Tibial nerve (tissue), 4 donors: ENCODE measurements around the gene ZFAND6. TPM values are rescaled to one million over a fixed set of nuclear protein-coding genes. Genes with fewer than 3 reads are reported as not detected.

ENCODE experiments used
- DNase-seq, 2 donors: peaks; one replicate each; pipeline ENCODE4 v3.0.0-alpha.2; 2019; ENCODE audit warnings: low spot score in 2 of 2
- H3K27ac ChIP-seq, 4 donors: fragments of 200-600 bp; sonication (generic) in 3 of 4; one replicate each; pipeline ENCODE4 v1.5.1; 2017 to 2019; ENCODE audit warnings: mild to moderate bottlenecking in 1 of 4
- H3K27me3 ChIP-seq, 2 donors: fragments of 200-600 bp; sonication (generic) in 1 of 2; one replicate each; pipeline versions ENCODE4 v1.5.1 to v1.6.0; 2017 to 2019
- H3K36me3 ChIP-seq, 3 donors: fragments of 200-600 bp; sonication (generic); one replicate each; pipeline ENCODE4 v1.5.1; 2018 to 2019
- H3K4me1 ChIP-seq, 4 donors: fragments of 200-600 bp; sonication (generic) in 3 of 4; one replicate each; pipeline ENCODE4 v1.5.1; 2017 to 2019
- H3K4me3 ChIP-seq, 4 donors: fragments of 200-600 bp; sonication (generic) in 3 of 4; one replicate each; pipeline ENCODE4 v1.5.1; 2017 to 2019; ENCODE audit warnings: mild to moderate bottlenecking in 1 of 4, moderate library complexity in 1 of 4
- H3K9me3 ChIP-seq, 4 donors: fragments of 200-600 bp; sonication (generic) in 3 of 4; one replicate each; pipeline ENCODE4 v1.5.1; 2017 to 2019
- CTCF ChIP-seq, 5 experiments: fragments of 200-600 bp in 3 of 5; fragments of 450-650 bp in 2 of 5; sonication (generic) in 3 of 5; IDR thresholded peaks; one replicate each; pipeline ENCODE4 v1.5.1; 2016 to 2019; ENCODE audit warnings: antibody characterized with exemption in 5 of 5, mild to moderate bottlenecking in 3 of 5, moderate library complexity in 2 of 5
- EP300 ChIP-seq, 2 donors: sonication (generic); formaldehyde crosslinking; IDR thresholded peaks; one replicate each; pipeline ENCODE4 v1.6.1; 2017; ENCODE audit warnings: antibody characterized with exemption in 2 of 2, mild to moderate bottlenecking in 1 of 2
- POLR2A ChIP-seq, 2 donors: fragments of 450-650 bp; IDR thresholded peaks; one replicate each; pipeline ENCODE4 v1.6.1; 2017; ENCODE audit warnings: antibody characterized with exemption in 2 of 2, mild to moderate bottlenecking in 2 of 2, moderate library complexity in 2 of 2
- WGBS, 2 donors: methylation state at CpG; one replicate each; pipeline ENCODE4 v1.1.5; 2018; 5-methylcytosine and 5-hydroxymethylcytosine counted together
- total RNA-seq, 4 donors: library from RNA; depleted of rRNA; stranded (reverse); fragments of >200 nt; gene quantifications; one replicate each; pipeline ENCODE4 v1.1.0, GENCODE V29; 2016

The ZFAND6 gene
- total RNA-seq, 4 donors from 2014 or later = 68.6 to 126 (median 88.2) TPM

DNA sequence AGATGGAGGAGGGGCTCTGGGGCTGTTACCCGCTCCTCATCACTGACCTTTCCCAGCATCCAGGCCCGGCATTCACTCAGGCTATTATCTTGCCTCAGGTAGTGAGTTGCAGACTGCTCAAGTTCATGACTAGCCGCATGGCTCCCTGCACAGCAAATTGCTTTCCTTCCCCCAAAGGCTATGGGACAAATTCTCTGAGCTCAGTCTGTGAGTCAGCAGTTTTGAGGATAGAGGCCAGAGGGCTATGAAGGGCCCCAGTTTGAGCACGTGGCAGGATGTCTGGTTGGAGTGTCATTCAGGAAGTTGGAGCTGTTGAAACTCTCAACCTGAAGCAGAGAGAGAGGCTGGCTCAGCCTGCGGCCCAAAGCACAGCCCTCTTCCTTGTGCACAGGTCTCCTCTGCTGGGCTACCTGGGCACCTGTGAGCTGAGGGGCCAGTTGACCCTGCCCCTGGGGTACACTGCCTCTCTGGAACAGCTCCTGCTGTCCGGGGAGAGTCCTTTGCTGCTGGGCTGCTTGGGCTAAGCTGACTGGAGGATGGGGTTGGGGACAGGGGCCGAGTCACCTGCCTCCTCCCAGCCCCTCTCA lies 101.2 kb downstream of the ZFAND6 start:
- Histone ChIP-seq H3K36me3 (peaks cover 0 to 72% (median 0%) of the 10 kb centered on the region in 3 donors), H3K4me3 (no peak overlapping the region), H3K4me1 (peaks cover 0 to 11% (median 3%) of the 10 kb centered on the region in 4 donors), H3K27me3 (no peaks in the 10 kb centered on the region), H3K27ac (peak overlapping the region in 1 of 4 donors; percentile 8), H3K9me3 (no peaks in the 10 kb centered on the region)
- peak in 1 of 2 donors; percentile 32 for DNase-seq
- no peak for TF ChIP-seq POLR2A (IDR thresholded peaks at IDR 0.05)
- no peak for TF ChIP-seq CTCF (IDR thresholded peaks at IDR 0.05)
- TF ChIP-seq EP300 (IDR thresholded peaks at IDR 0.05) = peak in 1 of 2 donors; percentile 53
- WGBS, 2 donors = 64% methylated on average over 7 of the region's 7 CpGs

- no peak for DNase-seq
- H3K4me3 ChIP-seq = no peak overlapping the region
- H3K36me3 ChIP-seq = peaks cover 0 to 72% (median 0%) of the 10 kb centered on the region in 3 donors
- 90 to 94% methylated on average over 6 of the region's 6 CpGs for WGBS, 2 donors
- no peak overlapping the region for H3K27ac ChIP-seq
- no peaks in the 10 kb centered on the region for H3K27me3 ChIP-seq
- peaks cover 0 to 11% (median 3%) of the 10 kb centered on the region in 4 donors for H3K4me1 ChIP-seq
- TF ChIP-seq CTCF (IDR thresholded peaks at IDR 0.05) (no peak), POLR2A (IDR thresholded peaks at IDR 0.05) (no peak), EP300 (IDR thresholded peaks at IDR 0.05) (no peak)
- H3K9me3 ChIP-seq = no peaks in the 10 kb centered on the region
Measured at GRCh38 chr15:80161468-80162016, 102.1 kb downstream of the ZFAND6 start.

- H3K27ac ChIP-seq = no peak overlapping the region
- DNase-seq = no peak
Measured at GRCh38 chr15:80162059-80162554, 102.6 kb downstream of the ZFAND6 start.

DNA sequence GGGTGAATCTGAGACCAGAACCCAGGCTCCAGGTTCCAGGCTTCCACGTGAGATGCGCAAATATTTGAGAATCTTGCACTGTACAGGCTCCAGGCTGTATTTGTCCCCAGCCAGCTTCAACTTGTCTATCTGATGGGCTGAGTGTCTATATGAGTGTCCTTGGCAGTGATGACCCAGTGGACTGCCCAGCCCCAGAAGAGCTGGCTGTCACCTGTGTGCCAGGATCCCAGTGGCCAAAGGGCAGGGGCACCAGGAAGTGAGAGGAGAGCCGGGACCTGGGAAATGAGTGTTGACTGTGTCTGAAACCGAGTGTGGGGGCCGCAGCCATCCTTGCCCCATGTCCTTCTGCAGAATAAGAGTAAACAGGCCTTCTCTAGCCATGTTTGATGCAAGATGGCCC lies 103.7 kb downstream of the ZFAND6 start:
- Histone ChIP-seq H3K27ac (no peak overlapping the region), H3K9me3 (no peaks in the 10 kb centered on the region), H3K4me1 (peaks cover 0 to 11% (median 3%) of the 10 kb centered on the region in 4 donors), H3K4me3 (no peak overlapping the region), H3K36me3 (peaks cover 0 to 75% (median 0%) of the 10 kb centered on the region in 3 donors), H3K27me3 (no peaks in the 10 kb centered on the region)
- TF ChIP-seq POLR2A (IDR thresholded peaks at IDR 0.05) = no peak
- no peak for TF ChIP-seq CTCF (IDR thresholded peaks at IDR 0.05)
- TF ChIP-seq EP300 (IDR thresholded peaks at IDR 0.05) = no peak
- DNase-seq = no peak
- WGBS, 2 donors = 94 to 99% methylated on average over 5 of the region's 5 CpGs

More at GRCh38 chr15:80162059-80162554, 102.6 kb downstream of the ZFAND6 start:
- no peak for TF ChIP-seq EP300 (IDR thresholded peaks at IDR 0.05)
- TF ChIP-seq POLR2A (IDR thresholded peaks at IDR 0.05) = no peak
- TF ChIP-seq CTCF (IDR thresholded peaks at IDR 0.05) = no peak
- Histone ChIP-seq H3K36me3 (peaks cover 0 to 72% (median 0%) of the 10 kb centered on the region in 3 donors), H3K9me3 (no peaks in the 10 kb centered on the region), H3K4me3 (no peak overlapping the region), H3K27me3 (no peaks in the 10 kb centered on the region), H3K4me1 (peaks cover 0 to 11% (median 3%) of the 10 kb centered on the region in 4 donors)
- WGBS, 2 donors = 80% methylated on average over 6 of the region's 6 CpGs

DNA sequence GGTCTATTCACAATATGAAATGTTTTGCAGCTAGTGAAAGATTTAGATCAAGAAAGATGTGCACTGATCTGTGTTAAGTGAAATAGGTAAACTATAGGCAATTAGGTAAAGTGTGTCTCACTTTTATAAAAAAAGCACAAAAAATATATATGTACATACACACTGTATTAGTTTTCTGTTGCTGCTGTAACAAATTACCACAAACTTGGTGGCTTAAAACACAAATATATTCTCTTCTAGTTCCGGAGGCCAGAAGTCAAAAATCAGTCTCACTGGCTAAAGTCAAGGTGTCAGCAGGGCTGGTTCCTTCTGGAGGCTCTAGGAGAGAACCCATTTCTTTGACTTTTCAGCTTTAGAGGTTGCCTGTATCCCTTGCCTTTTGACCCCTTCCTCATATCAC lies 104.4 kb downstream of the ZFAND6 start:
- Histone ChIP-seq H3K27ac (no peak overlapping the region), H3K4me1 (peaks cover 0 to 11% (median 3%) of the 10 kb centered on the region in 4 donors), H3K4me3 (no peak overlapping the region), H3K27me3 (no peaks in the 10 kb centered on the region), H3K9me3 (no peaks in the 10 kb centered on the region), H3K36me3 (peaks cover 0 to 77% (median 0%) of the 10 kb centered on the region in 3 donors)
- WGBS, 2 donors = 93 to 94% methylated on average over 1 of the region's 1 CpG
- no peak for TF ChIP-seq POLR2A (IDR thresholded peaks at IDR 0.05)
- TF ChIP-seq EP300 (IDR thresholded peaks at IDR 0.05) = no peak
- TF ChIP-seq CTCF (IDR thresholded peaks at IDR 0.05) = no peak
- no peak for DNase-seq
